Prostate gland (tissue), 2 donors: ENCODE measurements around the gene VAMP4. TPM values are rescaled to one million over a fixed set of nuclear protein-coding genes. Genes with fewer than 3 reads are reported as not detected.
A peak's percentile ranks its signal among the peaks of the same experiment; 100 is the strongest.
"Not testable (repeated sequence)": the region's sequence is repeated elsewhere in the genome, so short reads cannot be mapped to it uniquely, and the experiment has no call there.

Source experiments
- DNase-seq: peaks from one replicate; pipeline ENCODE4 v3.0.0-alpha.2; 2019; ENCODE audit warnings: low spot score
- H3K27ac ChIP-seq, 2 donors: fragments of 200-600 bp; sonication (generic); 2 replicates each; pipeline ENCODE4 v1.5.1; 2017 to 2019
- H3K27me3 ChIP-seq: fragments of 200-600 bp; sonication (generic); replicated peaks from 2 replicates; pipeline ENCODE4 v1.5.1; 2019; ENCODE audit not compliant: insufficient read depth
- H3K36me3 ChIP-seq, 2 donors: fragments of 200-600 bp; sonication (generic); 1 replicate in 1 of 2; 2 replicates in 1 of 2; pipeline versions ENCODE4 v1.5.1 to v1.8.1; 2017 to 2019
- H3K4me1 ChIP-seq: fragments of 200-600 bp; sonication (generic); replicated peaks from 2 replicates; pipeline ENCODE4 v1.5.1; 2019
- H3K4me3 ChIP-seq, 2 donors: fragments of 200-600 bp; sonication (generic); 2 replicates each; pipeline ENCODE4 v1.5.1; 2017 to 2019
- H3K9me3 ChIP-seq: fragments of 200-600 bp; sonication (generic); 2 replicates; pipeline ENCODE4 v1.5.1; 2017
- CTCF ChIP-seq, 4 experiments: fragments of 200-600 bp in 2 of 4; fragments of 450-650 bp in 2 of 4; sonication (generic) in 2 of 4; IDR thresholded peaks; 1 replicate in 3 of 4; 2 replicates in 1 of 4; pipeline ENCODE4 v1.5.1; 2016 to 2019; ENCODE audit warnings: antibody characterized with exemption in 4 of 4, mild to moderate bottlenecking in 2 of 4, moderate library complexity in 2 of 4
- POLR2A ChIP-seq: fragments of 450-650 bp; IDR thresholded peaks from one replicate; pipeline ENCODE4 v1.6.1; 2016; ENCODE audit warnings: antibody characterized with exemption, mild to moderate bottlenecking
- POLR2AphosphoS5 ChIP-seq: sonication (generic); formaldehyde crosslinking; IDR thresholded peaks from one replicate; pipeline ENCODE4 v1.6.1; 2017; ENCODE audit warnings: antibody characterized with exemption
- WGBS: methylation state at CpG from one replicate; pipeline ENCODE4 v1.1.5; 2018; 5-methylcytosine and 5-hydroxymethylcytosine counted together
- intact Hi-C: fragments of 100-400 bp; cut with DNase I; formaldehyde crosslinking; loops from one replicate; pipeline ENCODE4 v1.14.2; 2022
- total RNA-seq, 2 donors: library from RNA; depleted of rRNA; stranded (reverse); fragments of >200 nt; gene quantifications; one replicate each; pipeline ENCODE4 v1.1.0, GENCODE V29; 2016

The VAMP4 gene
- total RNA-seq, 2 donors from 2014 or later: 8.2 to 17.2 TPM

- Histone ChIP-seq H3K27ac (no peak overlapping the region), H3K4me1 (peaks cover 5% of the 10 kb centered on the region), H3K4me3 (no peak overlapping the region), H3K36me3 (no peaks in the 10 kb centered on the region), H3K27me3 (no peaks in the 10 kb centered on the region), H3K9me3 (no peaks in the 10 kb centered on the region)
- intact Hi-C loops: no loop called here
- TF ChIP-seq CTCF (IDR thresholded peaks at IDR 0.05) (no peak), POLR2AphosphoS5 (no peak), POLR2A (no peak)
- WGBS: 52% methylated on average over 5 of the region's 5 CpGs
- DNase-seq: no peak
Measured at GRCh38 chr1:171661076-171661650, 80.7 kb downstream of the VAMP4 start.

- 96% methylated on average over 9 of the region's 9 CpGs for WGBS
- peaks cover 13% of the 10 kb centered on the region for H3K4me1 ChIP-seq
Measured at GRCh38 chr1:171656206-171656605, 85.7 kb downstream of the VAMP4 start.

GRCh38 chr1:171655746-171656116 lies 86.1 kb downstream of the VAMP4 start:
- Histone ChIP-seq H3K27ac (peak overlapping the region; percentile 71 to 80), H3K4me3 (no peak overlapping the region), H3K9me3 (no peaks in the 10 kb centered on the region), H3K36me3 (no peaks in the 10 kb centered on the region), H3K4me1 (peaks cover 13% of the 10 kb centered on the region), H3K27me3 (no peaks in the 10 kb centered on the region)
- 83% methylated on average over 6 of the region's 6 CpGs for WGBS
- TF ChIP-seq CTCF (IDR thresholded peaks at IDR 0.05): no peak
- TF ChIP-seq POLR2AphosphoS5: no peak
- TF ChIP-seq POLR2A: no peak
- intact Hi-C loops: no loop called here
- no peak for DNase-seq

More at GRCh38 chr1:171656206-171656605, 85.7 kb downstream of the VAMP4 start:
- H3K27me3 ChIP-seq, DNase-seq, H3K4me3 ChIP-seq, H3K36me3 ChIP-seq, intact Hi-C loops, H3K9me3 ChIP-seq: not testable (repeated sequence)
- H3K27ac ChIP-seq: peak overlapping the region; percentile 71 to 80

GRCh38 chr1:171654942-171655745 lies 86.7 kb downstream of the VAMP4 start:
- no peak for DNase-seq
- 44% methylated on average over 24 of the region's 24 CpGs for whole genome bisulfite sequencing
- TF ChIP-seq CTCF (IDR thresholded peaks at IDR 0.05) (peak in 2 of 4 experiments; percentile 22 to 32), POLR2A (no peak), POLR2AphosphoS5 (no peak)
- Histone ChIP-seq H3K4me3 (no peak overlapping the region), H3K4me1 (peaks cover 13% of the 10 kb centered on the region), H3K27me3 (no peaks in the 10 kb centered on the region), H3K36me3 (no peaks in the 10 kb centered on the region), H3K27ac (peak overlapping the region; percentile 71 to 80), H3K9me3 (no peaks in the 10 kb centered on the region)
- intact Hi-C loops: no loop called here

GRCh38 chr1:171654201-171654941 lies 87.5 kb downstream of the VAMP4 start:
- DNase-seq: no peak
- 28% methylated on average over 8 of the region's 8 CpGs for WGBS
- Histone ChIP-seq H3K27ac (peak overlapping the region; percentile 71 to 80), H3K27me3 (no peaks in the 10 kb centered on the region), H3K4me3 (no peak overlapping the region), H3K9me3 (no peaks in the 10 kb centered on the region), H3K4me1 (peaks cover 13% of the 10 kb centered on the region), H3K36me3 (no peaks in the 10 kb centered on the region)
- peak; percentile 4 for TF ChIP-seq POLR2AphosphoS5
- no peak for TF ChIP-seq POLR2A
- TF ChIP-seq CTCF (IDR thresholded peaks at IDR 0.05): no peak
- intact Hi-C loops: no loop called here
